ENCODE data around the gene SURF1. TPM values are rescaled to one million over a fixed set of nuclear protein-coding genes. Genes with fewer than 3 reads are reported as not detected.

Gene SURF1
- total and polyA plus RNA-seq, 9 of the 15 experiments (the other 6 are each of a cell fraction or from before 2014, with no cell fraction given) = 16.1 to 31.3 (median 20.9) TPM

- peak; percentile 27 for TF ChIP-seq SAP30 (IDR thresholded peaks at IDR 0.05; ENCODE audit: borderline replicate concordance, insufficient read depth, low read depth, low read length, poor library complexity, severe bottlenecking)
- TF ChIP-seq CREB3L1 (IDR thresholded peaks at IDR 0.05; ENCODE audit: borderline replicate concordance, low read depth) = no peak
- TF ChIP-seq ZNF583 (CRISPR knock-in tag; IDR thresholded peaks at IDR 0.05) = no peak
- peak; percentile 59; the same call in 1 of the 2 replicates for TF ChIP-seq FOXP1 (CRISPR knock-in tag; IDR thresholded peaks at IDR 0.05)
- no peak for TF ChIP-seq ZNF740 (CRISPR knock-in tag; IDR thresholded peaks at IDR 0.05)
- TF ChIP-seq ZNF740 (tag; IDR thresholded peaks at IDR 0.05) = no peak
- no peak for TF ChIP-seq THRA (IDR thresholded peaks at IDR 0.05)
- no peak for TF ChIP-seq ELF4 (CRISPR knock-in tag; IDR thresholded peaks at IDR 0.05)
- peak; percentile 37 for TF ChIP-seq RBBP5 (IDR thresholded peaks at IDR 0.05; ENCODE audit: borderline replicate concordance, insufficient read depth, low read length, poor library complexity, severe bottlenecking)
- no peak for TF ChIP-seq SMARCA5 (IDR thresholded peaks at IDR 0.05)
- TF ChIP-seq KDM5B (IDR thresholded peaks at IDR 0.05; ENCODE audit: insufficient replicate concordance, low read depth, low read length) = peak; percentile 41
- no peak for TF ChIP-seq GABPA (tag; conservative IDR thresholded peaks at IDR 0.05; ENCODE audit: low read depth)
- no peak for TF ChIP-seq TCF7 (IDR thresholded peaks at IDR 0.05; ENCODE audit: borderline replicate concordance)
These were observed 368 bp downstream of the SURF1 start (continued) for GRCh38 chr9:133355881-133356357.
